ENCODE data around the gene PSMC5. TPM values are rescaled to one million over a fixed set of nuclear protein-coding genes. Genes with fewer than 3 reads are reported as not detected.

PSMC5 gene
- total and polyA plus RNA-seq, 9 of the 15 experiments (the other 6 are each of a cell fraction or from before 2014, with no cell fraction given), result 89.2 to 393 (median 161) TPM

- TF ChIP-seq ARID4B (CRISPR knock-in tag; IDR thresholded peaks at IDR 0.05) (no peak), L3MBTL2 (IDR thresholded peaks at IDR 0.05) (no peak), RFX1 (IDR thresholded peaks at IDR 0.05) (no peak)
These were observed 10.6 kb upstream of the PSMC5 start (continued) for GRCh38 chr17:63816669-63817068.

GRCh38 chr17:63817736-63818385, 9.4 kb upstream of the PSMC5 start:
- POLR2A ChIA-PET, result interaction anchor here (0.7 to 3.9 kb wide), 8 partner anchors 9 to 47 kb away, joined by 3 to 15 read pairs (median 4); partner anchors contain the start of genes CCDC47, DDX42, FTSJ3 and PSMC5
- TF ChIP-seq ZSCAN32 (CRISPR knock-in tag; IDR thresholded peaks at IDR 0.05), result no peak
- no peak for TF ChIP-seq CHD1 (IDR thresholded peaks at IDR 0.05; ENCODE audit: low read length)
- no peak for TF ChIP-seq MIER1 (IDR thresholded peaks at IDR 0.05; ENCODE audit: low read depth)
- TF ChIP-seq ZBTB5 (IDR thresholded peaks at IDR 0.05), result no peak
- no peak for TF ChIP-seq CEBPZ (IDR thresholded peaks at IDR 0.05; ENCODE audit: borderline replicate concordance, low read depth, low read length)
- TF ChIP-seq RFX1 (IDR thresholded peaks at IDR 0.05), result peak; percentile 62
- no peak for TF ChIP-seq ZNF444 (CRISPR knock-in tag; IDR thresholded peaks at IDR 0.05)
- no peak for TF ChIP-seq SRSF9 (IDR thresholded peaks at IDR 0.05; ENCODE audit: borderline replicate concordance, low read depth, low read length)
- TF ChIP-seq ZNF146 (CRISPR knock-in tag; IDR thresholded peaks at IDR 0.05; ENCODE audit: unreplicated experiment), result no peak

More at GRCh38 chr17:63817736-63818385, 9.4 kb upstream of the PSMC5 start:
- CTCF ChIA-PET (ENCODE audit: low intra/inter-chr PET ratio), result no interaction called here
- DNase-seq (ENCODE audit: extremely low read depth in 1 of 4, low spot score in 3 of 4) (no peak), FAIRE-seq (no peak), ATAC-seq (no peak)
- H3K4me2 ChIP-seq (ENCODE audit: insufficient read depth, low read length), result no peak overlapping the region
- no peak overlapping the region for H3K27ac ChIP-seq (ENCODE audit: extremely low read depth, low read depth, low read length)
- H4K20me1 ChIP-seq (replicated peaks; ENCODE audit: control insufficient read depth, insufficient read depth, low read length), result peaks cover 6% of the 10 kb centered on the region; the same call in 1 of the 2 replicates
- no peak overlapping the region for H3K4me3 ChIP-seq
- H3K4me1 ChIP-seq (replicated peaks in 1 of 2; ENCODE audit: control insufficient read depth in 2 of 2, insufficient read depth in 2 of 2, low read length in 2 of 2), result no peaks in the 10 kb centered on the region; a peak in 1 of 5 replicates
- no peaks in the 10 kb centered on the region for H3K9me3 ChIP-seq (replicated peaks; ENCODE audit: control insufficient read depth, insufficient read depth, low read depth, low read length)
- in situ Hi-C loops (cut with MboI) (no loop called here), intact Hi-C loops (cut with micrococcal nuclease) (no loop called here)
- H2AFZ ChIP-seq (ENCODE audit: low read depth, low read length), result no peak overlapping the region
- WGBS (ENCODE audit: insufficient coverage, low coverage, missing lambda C conversion rate), result 95% methylated on average over 24 of the region's 27 CpGs
- H3K36me3 ChIP-seq (ENCODE audit: control insufficient read depth, insufficient read depth, low read length), result peaks cover 100% of the 10 kb centered on the region
- H3K79me2 ChIP-seq (ENCODE audit: control insufficient read depth, insufficient read depth, low read length), result no peaks in the 10 kb centered on the region
- no peaks in the 10 kb centered on the region for H3K27me3 ChIP-seq (ENCODE audit: control insufficient read depth in 2 of 2, insufficient read depth in 2 of 2, low read length in 2 of 2)
- BruUV-seq (replicated peaks), result TSS peak; percentile 64
- no peak overlapping the region for H3K9ac ChIP-seq (ENCODE audit: insufficient read depth in 1 of 2, low read depth in 2 of 2, low read length in 2 of 2)
- H3K9me1 ChIP-seq (ENCODE audit: control insufficient read depth, insufficient read depth, low read length), result no peaks in the 10 kb centered on the region

All from K562 (cell line).